ENCODE data around the gene FAAH.
A peak's percentile ranks its signal among the peaks of the same experiment; 100 is the strongest.

FAAH gene

GRCh38 chr1:46445773-46446256 is 51.7 kb downstream of the FAAH start:
- H3K9me3 Mint-ChIP-seq, result no peaks in the 10 kb centered on the region
- peaks cover 46% of the 10 kb centered on the region for H3K27me3 Mint-ChIP-seq
- H3K4me1 Mint-ChIP-seq, result peaks cover 14% of the 10 kb centered on the region
- DNase-seq (no peak), ATAC-seq (no peak)
- no peak overlapping the region for H3K4me3 Mint-ChIP-seq
- H3K36me3 Mint-ChIP-seq (ENCODE audit: low read depth), result no peaks in the 10 kb centered on the region
- no peak overlapping the region for H3K27ac Mint-ChIP-seq

- Mint-ChIP-seq H3K27me3 (peaks cover 56% of the 10 kb centered on the region), H3K4me1 (peaks cover 14% of the 10 kb centered on the region), H3K4me3 (no peak overlapping the region), H3K9me3 (no peaks in the 10 kb centered on the region), H3K36me3 (ENCODE audit: low read depth) (no peaks in the 10 kb centered on the region), H3K27ac (no peak overlapping the region)
- DNase-seq (peak; percentile 89), ATAC-seq (no peak)
Observed at GRCh38 chr1:46446646-46447498, 52.8 kb downstream of the FAAH start.

GRCh38 chr1:46447499-46448108 is 53.5 kb downstream of the FAAH start:
- H3K27ac Mint-ChIP-seq, result no peak overlapping the region
- ATAC-seq, result no peak
- H3K9me3 Mint-ChIP-seq, result no peaks in the 10 kb centered on the region
- peaks cover 61% of the 10 kb centered on the region for H3K27me3 Mint-ChIP-seq
- H3K4me3 Mint-ChIP-seq, result no peak overlapping the region
- peaks cover 11% of the 10 kb centered on the region for H3K4me1 Mint-ChIP-seq
- DNase-seq, result no peak
- H3K36me3 Mint-ChIP-seq (ENCODE audit: low read depth), result no peaks in the 10 kb centered on the region

DNA sequence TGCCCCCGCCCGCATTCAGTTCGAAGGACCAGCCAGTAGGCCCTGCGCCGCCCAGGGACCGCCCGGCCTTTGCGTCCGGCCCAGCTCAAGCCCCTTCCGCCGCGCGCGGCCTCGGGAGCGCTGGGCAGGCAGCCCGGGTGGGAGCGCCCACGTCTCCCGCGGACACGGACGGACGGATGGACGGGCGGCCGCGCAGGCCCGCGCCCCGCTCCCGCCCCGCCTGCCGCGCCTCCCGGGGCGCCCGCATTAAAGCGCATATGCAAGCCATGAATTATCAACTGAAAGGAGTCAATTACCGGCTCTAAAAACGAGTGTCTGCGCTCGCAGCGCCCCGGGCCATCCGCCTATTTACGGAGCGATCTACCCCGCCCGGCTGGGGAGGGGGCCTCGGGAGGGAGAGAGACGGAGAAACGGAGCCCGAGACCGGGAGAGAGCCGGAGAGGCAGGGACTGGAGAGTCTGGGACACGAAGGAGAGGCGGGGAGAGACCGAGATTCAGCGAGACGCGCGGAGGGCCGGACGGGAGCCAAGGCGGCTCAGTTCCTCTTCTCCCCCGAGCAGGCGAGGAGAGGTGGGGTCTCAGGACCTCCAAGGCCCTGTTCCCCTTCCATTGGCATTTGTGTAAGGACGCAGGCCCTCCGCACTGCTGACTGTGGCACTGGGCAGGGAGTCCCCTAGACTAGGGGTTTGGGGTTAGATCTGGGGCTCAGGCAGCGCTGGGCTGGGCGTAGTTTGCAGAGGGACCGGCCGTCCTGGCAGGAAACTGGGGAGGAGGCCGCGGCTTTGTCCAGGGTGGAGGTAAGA is 54.2 kb downstream of the FAAH start:
- ATAC-seq (no peak), DNase-seq (no peak)
- no peak overlapping the region for H3K27ac Mint-ChIP-seq
- peaks cover 66% of the 10 kb centered on the region for H3K27me3 Mint-ChIP-seq
- H3K4me3 Mint-ChIP-seq, result no peak overlapping the region
- no peaks in the 10 kb centered on the region for H3K36me3 Mint-ChIP-seq (ENCODE audit: low read depth)
- H3K4me1 Mint-ChIP-seq, result peaks cover 7% of the 10 kb centered on the region
- H3K9me3 Mint-ChIP-seq, result no peaks in the 10 kb centered on the region

DNA sequence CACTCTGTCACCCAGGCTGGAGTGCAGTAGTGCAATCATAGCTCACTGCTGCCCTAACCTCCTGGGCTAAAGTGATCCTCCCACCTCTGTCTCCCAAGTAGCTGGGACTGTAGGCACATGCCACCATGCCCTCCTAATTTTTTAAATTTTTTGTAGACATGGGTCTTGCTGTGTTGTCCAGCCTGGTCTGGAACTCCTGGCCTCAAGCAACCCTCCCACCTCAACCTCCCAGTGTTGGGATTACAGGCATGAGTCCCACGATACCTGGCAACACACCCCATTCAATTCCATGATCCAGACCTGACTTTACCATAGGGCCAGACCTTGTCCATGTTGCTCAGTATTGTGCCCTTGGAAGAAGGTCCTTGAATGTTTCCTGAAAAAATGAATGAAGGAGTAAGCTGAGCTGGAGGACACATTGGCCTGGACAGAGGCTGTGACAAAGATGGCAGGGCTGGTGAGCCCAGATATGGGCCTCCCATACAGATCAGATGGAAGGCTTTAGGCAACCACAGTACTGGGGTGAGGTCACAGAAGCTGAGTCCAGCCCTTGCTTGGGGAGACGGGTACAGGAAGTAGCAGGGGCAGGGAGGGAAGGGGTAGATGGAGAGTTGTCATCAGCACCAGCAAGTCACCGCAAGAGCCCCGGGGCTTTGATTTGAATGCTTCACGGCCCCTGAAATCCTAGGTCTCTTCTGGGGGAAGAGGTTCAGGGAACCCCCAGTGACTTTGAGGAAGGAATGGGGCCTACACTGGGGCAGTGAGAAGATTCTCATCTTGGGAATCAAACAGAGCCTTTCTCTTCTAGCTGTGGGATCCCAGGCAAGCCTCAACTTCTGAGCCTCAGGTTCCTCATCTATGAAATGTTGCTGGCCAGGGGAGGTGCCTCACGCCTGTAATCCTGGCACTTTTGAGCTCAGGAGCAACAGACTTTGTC is 55.4 kb downstream of the FAAH start:
- peaks cover 7% of the 10 kb centered on the region for H3K4me1 Mint-ChIP-seq
- H3K27me3 Mint-ChIP-seq, result peaks cover 64% of the 10 kb centered on the region
- no peak overlapping the region for H3K27ac Mint-ChIP-seq
- H3K4me3 Mint-ChIP-seq, result no peak overlapping the region
- DNase-seq (no peak), ATAC-seq (no peak)
- H3K36me3 Mint-ChIP-seq (ENCODE audit: low read depth), result no peaks in the 10 kb centered on the region
- no peaks in the 10 kb centered on the region for H3K9me3 Mint-ChIP-seq

- no peak overlapping the region for H3K4me3 Mint-ChIP-seq
- no peak for DNase-seq
- H3K36me3 Mint-ChIP-seq (ENCODE audit: low read depth), result no peaks in the 10 kb centered on the region
- H3K27ac Mint-ChIP-seq, result no peak overlapping the region
- H3K4me1 Mint-ChIP-seq, result peaks cover 7% of the 10 kb centered on the region
- H3K9me3 Mint-ChIP-seq, result no peaks in the 10 kb centered on the region
- H3K27me3 Mint-ChIP-seq, result peaks cover 71% of the 10 kb centered on the region
- no peak for ATAC-seq
Observed at GRCh38 chr1:46450160-46450517, 56.0 kb downstream of the FAAH start.

GRCh38 chr1:46451948-46452930 is 58.1 kb downstream of the FAAH start:
- Mint-ChIP-seq H3K9me3 (no peaks in the 10 kb centered on the region), H3K4me1 (peaks cover 5% of the 10 kb centered on the region), H3K27me3 (peaks cover 61% of the 10 kb centered on the region), H3K27ac (no peak overlapping the region), H3K36me3 (ENCODE audit: low read depth) (no peaks in the 10 kb centered on the region), H3K4me3 (no peak overlapping the region)
- DNase-seq (no peak), ATAC-seq (no peak)

DNA sequence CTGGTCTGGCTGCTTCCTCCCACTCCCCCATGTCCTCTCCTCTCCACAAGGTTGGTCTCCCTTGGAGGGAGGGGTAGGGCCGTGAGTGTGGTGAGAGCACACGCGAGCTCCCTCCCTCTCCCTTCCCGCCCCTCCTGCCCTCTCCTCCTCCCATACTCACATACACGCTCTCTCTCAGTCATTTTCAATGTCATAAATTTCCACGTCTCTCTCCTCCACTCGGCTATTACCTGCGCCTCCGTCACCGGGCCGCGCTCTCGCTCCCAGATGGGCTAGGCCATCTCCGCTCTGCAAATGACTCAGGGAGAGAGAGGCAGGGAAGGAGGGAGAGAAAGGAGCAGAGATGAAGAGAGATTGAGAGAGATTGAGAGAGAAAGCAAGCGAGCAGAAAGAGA is 58.8 kb downstream of the FAAH start:
- peaks cover 54% of the 10 kb centered on the region for H3K27me3 Mint-ChIP-seq
- no peak overlapping the region for H3K27ac Mint-ChIP-seq
- no peak for DNase-seq
- no peak overlapping the region for H3K4me3 Mint-ChIP-seq
- no peak for ATAC-seq
- H3K4me1 Mint-ChIP-seq, result peaks cover 2% of the 10 kb centered on the region
- H3K36me3 Mint-ChIP-seq (ENCODE audit: low read depth), result no peaks in the 10 kb centered on the region
- H3K9me3 Mint-ChIP-seq, result no peaks in the 10 kb centered on the region

- Mint-ChIP-seq H3K27ac (no peak overlapping the region), H3K9me3 (no peaks in the 10 kb centered on the region), H3K36me3 (ENCODE audit: low read depth) (no peaks in the 10 kb centered on the region), H3K27me3 (peaks cover 51% of the 10 kb centered on the region), H3K4me1 (peaks cover 2% of the 10 kb centered on the region), H3K4me3 (no peak overlapping the region)
- DNase-seq (no peak), ATAC-seq (peak; percentile 13)
Observed at GRCh38 chr1:46453449-46453848, 59.3 kb downstream of the FAAH start.

- Mint-ChIP-seq H3K27ac (no peak overlapping the region), H3K4me3 (no peak overlapping the region), H3K27me3 (peaks cover 49% of the 10 kb centered on the region), H3K36me3 (ENCODE audit: low read depth) (no peaks in the 10 kb centered on the region), H3K4me1 (no peaks in the 10 kb centered on the region), H3K9me3 (no peaks in the 10 kb centered on the region)
- ATAC-seq (no peak), DNase-seq (no peak)
Observed at GRCh38 chr1:46455951-46456350, 61.8 kb downstream of the FAAH start.

DNA sequence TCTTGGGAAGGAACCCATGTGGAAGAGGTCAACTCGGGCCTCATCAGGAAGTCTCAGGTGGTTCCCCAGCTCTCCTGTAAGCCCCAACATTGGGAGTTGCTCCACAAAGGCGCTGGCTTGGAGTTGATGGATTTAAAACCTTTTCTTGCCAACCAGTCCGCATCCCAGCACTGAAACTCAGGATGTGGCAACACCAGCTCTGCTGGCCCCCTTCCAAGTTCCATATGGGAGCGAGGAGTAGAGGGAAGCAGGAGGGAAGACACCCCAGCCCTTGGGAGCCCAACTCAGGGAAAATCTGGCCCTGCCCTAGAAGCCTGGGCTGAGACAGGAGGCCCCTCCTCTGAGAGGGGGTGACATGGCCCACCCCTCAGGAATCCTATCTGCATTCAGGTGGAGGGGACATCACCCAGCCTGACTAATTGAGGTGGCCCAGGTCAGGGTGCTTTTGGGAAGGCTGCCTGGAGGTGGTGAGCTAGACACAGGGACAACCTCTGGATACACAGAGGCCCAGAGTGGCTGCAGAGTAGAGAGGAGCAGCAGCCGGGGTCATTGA is 62.4 kb downstream of the FAAH start:
- no peak overlapping the region for H3K27ac Mint-ChIP-seq
- peaks cover 49% of the 10 kb centered on the region for H3K27me3 Mint-ChIP-seq
- H3K36me3 Mint-ChIP-seq (ENCODE audit: low read depth), result no peaks in the 10 kb centered on the region
- H3K4me3 Mint-ChIP-seq, result no peak overlapping the region
- no peaks in the 10 kb centered on the region for H3K9me3 Mint-ChIP-seq
- H3K4me1 Mint-ChIP-seq, result no peaks in the 10 kb centered on the region
- ATAC-seq (no peak), DNase-seq (no peak)

DNA sequence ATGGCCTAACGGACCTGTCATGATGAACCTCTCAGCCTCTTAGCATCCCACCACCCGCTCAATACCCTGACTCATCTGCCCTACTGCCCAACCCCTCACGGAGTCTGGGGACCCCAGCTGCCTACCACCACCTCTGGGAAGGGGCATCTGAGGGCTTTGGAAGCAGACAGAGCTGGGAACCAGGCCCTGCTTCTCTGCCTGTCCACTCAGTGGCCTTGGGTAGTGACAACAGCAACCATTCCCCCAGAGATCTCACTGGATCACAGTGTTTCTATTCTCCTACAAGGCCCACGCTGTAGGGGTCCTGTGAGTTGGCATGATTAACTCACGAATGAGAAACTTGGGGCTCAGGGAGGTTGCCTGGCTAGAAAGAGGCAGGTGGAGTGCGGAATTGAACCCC is 63.1 kb downstream of the FAAH start:
- no peak for DNase-seq
- H3K27me3 Mint-ChIP-seq, result peaks cover 46% of the 10 kb centered on the region
- no peak overlapping the region for H3K27ac Mint-ChIP-seq

GRCh38 chr1:46458190-46458589 is 64.1 kb downstream of the FAAH start:
- H3K27ac Mint-ChIP-seq, result no peak overlapping the region
- no peak overlapping the region for H3K4me3 Mint-ChIP-seq
- DNase-seq (no peak), ATAC-seq (no peak)
- H3K9me3 Mint-ChIP-seq, result no peaks in the 10 kb centered on the region
- no peaks in the 10 kb centered on the region for H3K4me1 Mint-ChIP-seq
- H3K27me3 Mint-ChIP-seq, result peaks cover 46% of the 10 kb centered on the region
- H3K36me3 Mint-ChIP-seq (ENCODE audit: low read depth), result no peaks in the 10 kb centered on the region

More for the DNA sequence above, 63.1 kb downstream of the FAAH start:
- Mint-ChIP-seq H3K4me1 (no peaks in the 10 kb centered on the region), H3K4me3 (no peak overlapping the region), H3K9me3 (no peaks in the 10 kb centered on the region), H3K36me3 (ENCODE audit: low read depth) (no peaks in the 10 kb centered on the region)
- no peak for ATAC-seq
